Measurements from ENCODE around the gene CTXND1. TPM values are rescaled to one million over a fixed set of nuclear protein-coding genes. Genes with fewer than 3 reads are reported as not detected.
A peak's percentile ranks its signal among the peaks of the same experiment; 100 is the strongest.

CTXND1 gene
- polyA plus RNA-seq, 2 of the 4 experiments (the other 2 are of a cell fraction) = not detected

DNA sequence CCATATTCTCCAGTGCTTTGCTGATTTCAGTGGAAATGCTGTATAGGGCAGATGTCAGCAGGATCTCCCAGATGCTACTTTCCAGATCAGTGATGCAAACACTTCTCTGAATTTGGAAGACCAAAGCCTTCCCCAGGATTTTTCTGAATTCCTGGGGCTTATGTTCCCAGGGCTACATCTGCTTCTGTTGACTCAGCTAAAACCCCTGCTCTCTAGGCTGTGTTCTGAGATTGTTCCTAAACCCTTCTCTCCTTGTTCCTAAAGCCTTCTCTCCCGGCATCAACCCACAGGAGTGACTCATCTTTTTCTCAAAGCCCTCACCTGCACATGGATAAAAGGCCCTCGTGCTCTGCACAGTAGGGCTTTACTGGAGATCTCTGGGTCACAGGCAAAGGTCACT, 63.8 kb downstream of the CTXND1 start:
- ChIA-PET CTCF (interaction anchor here (0.6 to 1.6 kb wide), 2 partner anchors 18 kb away, joined by 3 to 4 read pairs; no protein-coding TSS in a partner anchor), POLR2A (no interaction called here)
- Histone ChIP-seq H3K27ac (no peak overlapping the region), H3K4me2 (no peak overlapping the region), H3K4me1 (no peaks in the 10 kb centered on the region), H3K4me3 (no peak overlapping the region), H3K9me3 (no peaks in the 10 kb centered on the region)
- ATAC-seq (no peak), FAIRE-seq (no peak), DNase-seq (ENCODE audit: low read depth in 1 of 2, low spot score in 1 of 2) (no peak)
- TF ChIP-seq, protein P1, sequence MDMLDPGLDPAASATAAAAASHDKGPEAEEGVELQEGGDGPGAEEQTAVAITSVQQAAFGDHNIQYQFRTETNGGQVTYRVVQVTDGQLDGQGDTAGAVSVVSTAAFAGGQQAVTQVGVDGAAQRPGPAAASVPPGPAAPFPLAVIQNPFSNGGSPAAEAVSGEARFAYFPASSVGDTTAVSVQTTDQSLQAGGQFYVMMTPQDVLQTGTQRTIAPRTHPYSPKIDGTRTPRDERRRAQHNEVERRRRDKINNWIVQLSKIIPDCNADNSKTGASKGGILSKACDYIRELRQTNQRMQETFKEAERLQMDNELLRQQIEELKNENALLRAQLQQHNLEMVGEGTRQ (IDR thresholded peaks at IDR 0.05) = no peak
- TF ChIP-seq, protein P2, sequence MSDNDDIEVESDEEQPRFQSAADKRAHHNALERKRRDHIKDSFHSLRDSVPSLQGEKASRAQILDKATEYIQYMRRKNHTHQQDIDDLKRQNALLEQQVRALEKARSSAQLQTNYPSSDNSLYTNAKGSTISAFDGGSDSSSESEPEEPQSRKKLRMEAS (IDR thresholded peaks at IDR 0.05) = no peak
- no peak for TF ChIP-seq RAD21 (conservative IDR thresholded peaks at IDR 0.05 in 1 of 2, IDR thresholded peaks at IDR 0.05 in 1 of 2)
- TF ChIP-seq, protein P3, sequence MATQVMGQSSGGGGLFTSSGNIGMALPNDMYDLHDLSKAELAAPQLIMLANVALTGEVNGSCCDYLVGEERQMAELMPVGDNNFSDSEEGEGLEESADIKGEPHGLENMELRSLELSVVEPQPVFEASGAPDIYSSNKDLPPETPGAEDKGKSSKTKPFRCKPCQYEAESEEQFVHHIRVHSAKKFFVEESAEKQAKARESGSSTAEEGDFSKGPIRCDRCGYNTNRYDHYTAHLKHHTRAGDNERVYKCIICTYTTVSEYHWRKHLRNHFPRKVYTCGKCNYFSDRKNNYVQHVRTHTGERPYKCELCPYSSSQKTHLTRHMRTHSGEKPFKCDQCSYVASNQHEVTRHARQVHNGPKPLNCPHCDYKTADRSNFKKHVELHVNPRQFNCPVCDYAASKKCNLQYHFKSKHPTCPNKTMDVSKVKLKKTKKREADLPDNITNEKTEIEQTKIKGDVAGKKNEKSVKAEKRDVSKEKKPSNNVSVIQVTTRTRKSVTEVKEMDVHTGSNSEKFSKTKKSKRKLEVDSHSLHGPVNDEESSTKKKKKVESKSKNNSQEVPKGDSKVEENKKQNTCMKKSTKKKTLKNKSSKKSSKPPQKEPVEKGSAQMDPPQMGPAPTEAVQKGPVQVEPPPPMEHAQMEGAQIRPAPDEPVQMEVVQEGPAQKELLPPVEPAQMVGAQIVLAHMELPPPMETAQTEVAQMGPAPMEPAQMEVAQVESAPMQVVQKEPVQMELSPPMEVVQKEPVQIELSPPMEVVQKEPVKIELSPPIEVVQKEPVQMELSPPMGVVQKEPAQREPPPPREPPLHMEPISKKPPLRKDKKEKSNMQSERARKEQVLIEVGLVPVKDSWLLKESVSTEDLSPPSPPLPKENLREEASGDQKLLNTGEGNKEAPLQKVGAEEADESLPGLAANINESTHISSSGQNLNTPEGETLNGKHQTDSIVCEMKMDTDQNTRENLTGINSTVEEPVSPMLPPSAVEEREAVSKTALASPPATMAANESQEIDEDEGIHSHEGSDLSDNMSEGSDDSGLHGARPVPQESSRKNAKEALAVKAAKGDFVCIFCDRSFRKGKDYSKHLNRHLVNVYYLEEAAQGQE (IDR thresholded peaks at IDR 0.05) = no peak
- no peak for TF ChIP-seq FOSL2 (IDR thresholded peaks at IDR 0.05)
- TF ChIP-seq FOSL2 (CRISPR knock-in tag; IDR thresholded peaks at IDR 0.05) = peak; percentile 21; the same call in 1 of the 2 replicates
- TF ChIP-seq MAFK (IDR thresholded peaks at IDR 0.05; ENCODE audit: partially characterized antibody) = peak; percentile 68
- no peak for TF ChIP-seq PHF8 (IDR thresholded peaks at IDR 0.05; ENCODE audit: borderline replicate concordance, low read depth)
- 71% methylated on average over 2 of the region's 2 CpGs for WGBS (ENCODE audit: missing lambda C conversion rate)

DNA sequence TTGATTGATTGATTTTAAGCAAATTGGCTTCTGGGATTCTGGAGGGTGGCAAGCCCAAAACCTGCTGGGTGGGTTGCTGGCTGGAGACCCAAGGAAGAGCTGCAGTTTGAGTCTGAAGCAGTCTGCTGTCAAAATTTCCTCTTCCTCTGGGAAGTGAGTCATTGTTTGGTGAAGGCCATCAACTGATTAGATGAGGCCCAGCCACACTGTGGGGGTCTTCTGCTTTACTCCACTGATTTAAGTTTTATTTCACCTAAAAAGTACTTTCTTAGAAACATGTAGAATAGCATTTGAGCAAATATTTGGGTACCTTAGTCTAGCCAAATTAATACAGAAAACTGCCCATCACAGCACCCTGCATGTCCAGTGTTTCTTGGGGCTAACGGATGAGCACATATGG, 65.4 kb downstream of the CTXND1 start:
- TF ChIP-seq MAZ (IDR thresholded peaks at IDR 0.05; ENCODE audit: borderline replicate concordance, low read depth, low read length) = no peak
- TF ChIP-seq, protein P4, sequence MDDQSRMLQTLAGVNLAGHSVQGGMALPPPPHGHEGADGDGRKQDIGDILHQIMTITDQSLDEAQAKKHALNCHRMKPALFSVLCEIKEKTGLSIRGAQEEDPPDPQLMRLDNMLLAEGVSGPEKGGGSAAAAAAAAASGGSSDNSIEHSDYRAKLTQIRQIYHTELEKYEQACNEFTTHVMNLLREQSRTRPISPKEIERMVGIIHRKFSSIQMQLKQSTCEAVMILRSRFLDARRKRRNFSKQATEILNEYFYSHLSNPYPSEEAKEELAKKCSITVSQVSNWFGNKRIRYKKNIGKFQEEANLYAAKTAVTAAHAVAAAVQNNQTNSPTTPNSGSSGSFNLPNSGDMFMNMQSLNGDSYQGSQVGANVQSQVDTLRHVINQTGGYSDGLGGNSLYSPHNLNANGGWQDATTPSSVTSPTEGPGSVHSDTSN (IDR thresholded peaks at IDR 0.05) = no peak
- no peak for TF ChIP-seq HEYL (CRISPR knock-in tag; IDR thresholded peaks at IDR 0.05)
- FAIRE-seq (no peak), DNase-seq (ENCODE audit: low read depth in 1 of 2, low spot score in 1 of 2) (no peak), ATAC-seq (no peak)
- H3K9me3 ChIP-seq = no peaks in the 10 kb centered on the region
- 94% methylated on average over 1 of the region's 1 CpG for WGBS (ENCODE audit: missing lambda C conversion rate)
- ChIA-PET CTCF (interaction anchor here (1.6 kb wide), 1 partner anchor 17 kb away, joined by 3 read pairs; no protein-coding TSS in a partner anchor), POLR2A (no interaction called here)
- H3K27ac ChIP-seq = no peak overlapping the region
- H3K4me3 ChIP-seq = no peak overlapping the region
- H3K4me1 ChIP-seq = no peaks in the 10 kb centered on the region
- no peak overlapping the region for H3K4me2 ChIP-seq

DNA sequence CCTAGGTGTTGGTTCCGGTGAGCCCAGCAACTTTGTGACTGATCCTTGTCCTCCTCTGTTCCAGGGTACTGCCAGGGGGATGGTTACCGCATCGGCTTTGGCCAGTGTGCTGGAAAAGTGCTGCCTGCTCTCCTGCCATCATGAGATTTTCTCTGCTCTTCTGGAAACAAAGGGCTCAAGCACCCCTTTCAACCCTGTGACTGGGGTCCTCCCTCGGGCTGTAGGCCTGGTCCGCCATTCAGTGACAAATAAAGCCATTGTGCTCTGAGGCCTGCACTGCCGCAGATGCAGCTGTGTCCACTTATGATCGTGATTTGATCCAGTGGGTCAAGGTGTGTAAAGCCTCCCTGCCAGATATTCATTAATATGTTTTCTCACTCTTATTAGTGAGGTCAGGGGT, 65.9 kb downstream of the CTXND1 start:
- POLR2A ChIA-PET = no interaction called here
- no peak overlapping the region for H3K4me2 ChIP-seq
- no peaks in the 10 kb centered on the region for H3K9me3 ChIP-seq
- TF ChIP-seq MAFK (IDR thresholded peaks at IDR 0.05; ENCODE audit: partially characterized antibody) (no peak), ZNF302 (CRISPR knock-in tag; IDR thresholded peaks at IDR 0.05) (no peak), CEBPB (IDR thresholded peaks at IDR 0.05) (no peak), HOXB13 (CRISPR knock-in tag; IDR thresholded peaks at IDR 0.05; ENCODE audit: low read depth) (no peak), CBX2 (IDR thresholded peaks at IDR 0.05; ENCODE audit: borderline replicate concordance, low read depth) (no peak), NFE2L2 (conservative IDR thresholded peaks at IDR 0.05; ENCODE audit: low read length) (no peak), POLR2AphosphoS2 (conservative IDR thresholded peaks at IDR 0.05; ENCODE audit: low read length) (no peak), KDM1A (IDR thresholded peaks at IDR 0.05; ENCODE audit: low read depth) (no peak), HOXA7 (CRISPR knock-in tag; IDR thresholded peaks at IDR 0.05) (no peak), NR3C1 (IDR thresholded peaks at IDR 0.05) (no peak), CHD4 (IDR thresholded peaks at IDR 0.05; ENCODE audit: borderline replicate concordance) (no peak), HEYL (CRISPR knock-in tag; IDR thresholded peaks at IDR 0.05) (no peak), TFCP2L1 (CRISPR knock-in tag; IDR thresholded peaks at IDR 0.05) (no peak)
- TF ChIP-seq, protein P4 (IDR thresholded peaks at IDR 0.05) = no peak
- TF ChIP-seq, protein P2 (IDR thresholded peaks at IDR 0.05) = no peak
- 92% methylated on average over 7 of the region's 7 CpGs for WGBS (ENCODE audit: missing lambda C conversion rate)
- no peak for ATAC-seq
- H3K4me1 ChIP-seq = no peaks in the 10 kb centered on the region
- H3K4me3 ChIP-seq = no peak overlapping the region
- FAIRE-seq = no peak
- H3K27ac ChIP-seq = no peak overlapping the region
- CTCF ChIA-PET = no interaction called here
- no peak for DNase-seq (ENCODE audit: low read depth in 1 of 2, low spot score in 1 of 2)
